Measurements from ENCODE around the gene TLR5.
"Not testable (repeated sequence)": the region's sequence is repeated elsewhere in the genome, so short reads cannot be mapped to it uniquely, and the experiment has no call there.

TLR5 gene

GRCh38 chr1:223142795-223143536 lies at the start of gene TLR5:
Gene TLR5 (minus strand): TSS chr1:223143248. CDS start chr1:223113031, 30,217 bp downstream.
- DNase-seq (ENCODE audit: low read depth in 1 of 2, low spot score in 1 of 2) = peak; percentile 76 to 80

- peak in 1 of 2 donors; percentile 19 for DNase-seq (ENCODE audit: low read depth in 1 of 2, low spot score in 1 of 2)
Measured at GRCh38 chr1:223189903-223190724, 47.1 kb upstream of the TLR5 start.

GRCh38 chr1:223189525-223189902 lies 46.5 kb upstream of the TLR5 start:
- no peak for DNase-seq (ENCODE audit: low read depth in 1 of 2, low spot score in 1 of 2)

GRCh38 chr1:223188618-223189356 lies 45.7 kb upstream of the TLR5 start:
- DNase-seq (ENCODE audit: low read depth in 1 of 2, low spot score in 1 of 2) = no peak

- DNase-seq (ENCODE audit: low read depth in 1 of 2, low spot score in 1 of 2) = no peak
Measured at GRCh38 chr1:223186800-223187199, 43.8 kb upstream of the TLR5 start.

GRCh38 chr1:223183268-223183862 lies 40.3 kb upstream of the TLR5 start:
- no peak for DNase-seq (ENCODE audit: low read depth in 1 of 2, low spot score in 1 of 2)

GRCh38 chr1:223180731-223181321 lies 37.8 kb upstream of the TLR5 start:
- no peak for DNase-seq (ENCODE audit: low read depth in 1 of 2, low spot score in 1 of 2)

- no peak for DNase-seq (ENCODE audit: low read depth in 1 of 2, low spot score in 1 of 2)
Measured at GRCh38 chr1:223179786-223180185, 36.7 kb upstream of the TLR5 start.

GRCh38 chr1:223179280-223179679 lies 36.2 kb upstream of the TLR5 start:
- DNase-seq (ENCODE audit: low read depth in 1 of 2, low spot score in 1 of 2) = no peak

- no peak for DNase-seq (ENCODE audit: low read depth in 1 of 2, low spot score in 1 of 2)
Measured at GRCh38 chr1:223177681-223178080, 34.6 kb upstream of the TLR5 start.

GRCh38 chr1:223176437-223176836 lies 33.4 kb upstream of the TLR5 start:
- no peak for DNase-seq (ENCODE audit: low read depth in 1 of 2, low spot score in 1 of 2)

- DNase-seq (ENCODE audit: low read depth in 1 of 2, low spot score in 1 of 2) = no peak
Measured at GRCh38 chr1:223175633-223176032, 32.6 kb upstream of the TLR5 start.

- DNase-seq (ENCODE audit: low read depth in 1 of 2, low spot score in 1 of 2) = no peak
Measured at GRCh38 chr1:223175032-223175431, 32.0 kb upstream of the TLR5 start.

- not testable (repeated sequence) for DNase-seq (ENCODE audit: low read depth in 1 of 2, low spot score in 1 of 2)
Measured at GRCh38 chr1:223169458-223169857, 26.4 kb upstream of the TLR5 start.

- DNase-seq (ENCODE audit: low read depth in 1 of 2, low spot score in 1 of 2) = no peak
Measured at GRCh38 chr1:223161321-223161720, 18.3 kb upstream of the TLR5 start.

- no peak for DNase-seq (ENCODE audit: low read depth in 1 of 2, low spot score in 1 of 2)
Measured at GRCh38 chr1:223156343-223156742, 13.3 kb upstream of the TLR5 start.

- DNase-seq (ENCODE audit: low read depth in 1 of 2, low spot score in 1 of 2) = no peak
Measured at GRCh38 chr1:223155153-223155552, 12.1 kb upstream of the TLR5 start.

- no peak for DNase-seq (ENCODE audit: low read depth in 1 of 2, low spot score in 1 of 2)
Measured at GRCh38 chr1:223153177-223154119, 10.4 kb upstream of the TLR5 start.

- DNase-seq (ENCODE audit: low read depth in 1 of 2, low spot score in 1 of 2) = no peak
Measured at GRCh38 chr1:223152399-223152798, 9.4 kb upstream of the TLR5 start.

GRCh38 chr1:223150443-223150842 lies 7.4 kb upstream of the TLR5 start:
- no peak for DNase-seq (ENCODE audit: low read depth in 1 of 2, low spot score in 1 of 2)

All from activated T-helper 1 cell treated with anti-CD3 and anti-CD28 coated beads, Interleukin-2, amount 50 U/mL, for 16 hours (primary cell).